ENCODE measurements around the gene MRPL19. TPM values are rescaled to one million over a fixed set of nuclear protein-coding genes. Genes with fewer than 3 reads are reported as not detected.

MRPL19 gene
- total RNA-seq, 1 experiment from 2014 or later: 73.0 TPM

GRCh38 chr2:75616933-75617332 is 29.6 kb upstream of the MRPL19 start:
- Histone ChIP-seq H3K4me1 (ENCODE audit: insufficient read depth, low read length) (no peaks in the 10 kb centered on the region), H4K8ac (replicated peaks; ENCODE audit: insufficient read length, low read depth, low read length) (no peak overlapping the region), H3T11ph (ENCODE audit: low read length) (no peak overlapping the region), H4K91ac (ENCODE audit: insufficient read length, low read depth, low read length) (no peak overlapping the region), H3K9me3 (ENCODE audit: control insufficient read depth, low read depth, low read length) (no peaks in the 10 kb centered on the region), H3K23me2 (ENCODE audit: insufficient read length, low read depth, low read length, poor library complexity, severe bottlenecking) (no peaks in the 10 kb centered on the region), H3K23ac (ENCODE audit: insufficient read length, low read depth, low read length) (no peak overlapping the region), H2BK5ac (ENCODE audit: insufficient read length, low read length) (no peak overlapping the region), H4K5ac (ENCODE audit: insufficient read length, low read depth, low read length) (no peak overlapping the region), H3K79me2 (ENCODE audit: insufficient read depth, low read length) (no peaks in the 10 kb centered on the region), H3K27me3 (ENCODE audit: insufficient read depth, low read length) (no peaks in the 10 kb centered on the region), H3K27ac (ENCODE audit: insufficient read length, low read depth, low read length) (no peak overlapping the region), H2BK12ac (ENCODE audit: insufficient read length, low read depth, low read length) (no peak overlapping the region), H3K79me1 (ENCODE audit: insufficient read depth, low read depth, low read length, poor library complexity, severe bottlenecking) (no peaks in the 10 kb centered on the region), H2AFZ (ENCODE audit: low read length) (no peak overlapping the region), H3K18ac (ENCODE audit: insufficient read length, low read depth, low read length) (no peak overlapping the region), H3K4me2 (ENCODE audit: insufficient read depth, insufficient read length, low read length) (no peak overlapping the region), H3K14ac (ENCODE audit: insufficient read depth, low read length) (no peak overlapping the region), H2AK5ac (ENCODE audit: insufficient read length, low read length) (no peak overlapping the region), H2BK15ac (ENCODE audit: low read depth, low read length) (no peak overlapping the region), H3K9ac (ENCODE audit: extremely low read depth, insufficient read length, low read length) (no peak overlapping the region), H3K56ac (ENCODE audit: insufficient read length, low read depth, low read length) (no peak overlapping the region), H3K4ac (ENCODE audit: low read depth, low read length) (no peak overlapping the region), H2BK120ac (ENCODE audit: low read depth, low read length, poor library complexity, severe bottlenecking) (no peak overlapping the region), H4K20me1 (ENCODE audit: control insufficient read depth, insufficient read depth, insufficient read length) (no peaks in the 10 kb centered on the region), H2BK20ac (ENCODE audit: low read depth, low read length, poor library complexity, severe bottlenecking) (no peak overlapping the region)
- H3K27ac Mint-ChIP-seq: no peak overlapping the region
- H3K9me3 Mint-ChIP-seq: peaks cover 0 to 8% of the 10 kb centered on the region in 2 experiments; a peak in 3 of 5 replicates
- no peaks in the 10 kb centered on the region; a peak in 1 of 7 replicates for H3K36me3 Mint-ChIP-seq (ENCODE audit: insufficient read depth in 1 of 3, low read depth in 3 of 3)
- TF ChIP-seq CTCF (conservative IDR thresholded peaks at IDR 0.05): no peak
- H3K27me3 Mint-ChIP-seq (ENCODE audit: low read depth): peaks cover 11% of the 10 kb centered on the region
- DNase-seq: no peak
- H3K4me1 Mint-ChIP-seq: 0 out of 4 replicates have a peak, but pooled peaks cover 0 to 4% of the 10 kb centered on the region in 2 experiments
- no peak overlapping the region for H3K4me3 Mint-ChIP-seq
- WGBS (ENCODE audit: extremely low coverage, insufficient read length, low lambda C conversion rate): no CpG with 5 or more reads among the region's 3 CpGs
